Bronchial epithelial cell (primary cell): ENCODE results near the gene TMEM175. TPM values are rescaled to one million over a fixed set of nuclear protein-coding genes. Genes with fewer than 3 reads are reported as not detected.
A peak's percentile ranks its signal among the peaks of the same experiment; 100 is the strongest.
"Not testable (repeated sequence)": the region's sequence is repeated elsewhere in the genome, so short reads cannot be mapped to it uniquely, and the experiment has no call there.

Source experiments
- DNase-seq: peaks from one replicate; pipeline ENCODE4 v3.0.0-alpha.2; 2010; ENCODE audit warnings: low read depth
- FAIRE-seq: peaks from 2 replicates; lab custom pipeline; 2011; peaks lifted over from hg19 to GRCh38; lab: Jason Lieb, UNC
- H3K27me3 ChIP-seq: 2 replicates; pipeline ENCODE4 v1.5.1; 2011; ENCODE audit warnings: low read length; ENCODE audit not compliant: control insufficient read depth, insufficient read depth
- H3K36me3 ChIP-seq: 2 replicates; pipeline ENCODE4 v1.5.1; 2011; ENCODE audit warnings: low read length; ENCODE audit not compliant: control insufficient read depth, insufficient read depth
- H3K4me3 ChIP-seq: 2 replicates; pipeline ENCODE4 v1.5.1; 2011; ENCODE audit warnings: mild to moderate bottlenecking, low read depth, low read length, control low read depth
- total RNA-seq: library from RNA; depleted of rRNA; stranded (reverse); fragments of >200 nt; gene quantifications from 2 replicates; pipeline ENCODE4 v1.2.1, GENCODE V29; 2014
- TF ChIP-seq, protein P1 (sequence below): IDR thresholded peaks from 2 replicates; pipeline ENCODE4 v1.5.1; 2011; ENCODE audit warnings: mild to moderate bottlenecking, moderate library complexity, low read length, control low read depth, inconsistent platforms; ENCODE audit not compliant: insufficient read depth, severe bottlenecking

Gene TMEM175
- total RNA-seq, 1 donor from 2014 or later = 3.4 TPM

DNA sequence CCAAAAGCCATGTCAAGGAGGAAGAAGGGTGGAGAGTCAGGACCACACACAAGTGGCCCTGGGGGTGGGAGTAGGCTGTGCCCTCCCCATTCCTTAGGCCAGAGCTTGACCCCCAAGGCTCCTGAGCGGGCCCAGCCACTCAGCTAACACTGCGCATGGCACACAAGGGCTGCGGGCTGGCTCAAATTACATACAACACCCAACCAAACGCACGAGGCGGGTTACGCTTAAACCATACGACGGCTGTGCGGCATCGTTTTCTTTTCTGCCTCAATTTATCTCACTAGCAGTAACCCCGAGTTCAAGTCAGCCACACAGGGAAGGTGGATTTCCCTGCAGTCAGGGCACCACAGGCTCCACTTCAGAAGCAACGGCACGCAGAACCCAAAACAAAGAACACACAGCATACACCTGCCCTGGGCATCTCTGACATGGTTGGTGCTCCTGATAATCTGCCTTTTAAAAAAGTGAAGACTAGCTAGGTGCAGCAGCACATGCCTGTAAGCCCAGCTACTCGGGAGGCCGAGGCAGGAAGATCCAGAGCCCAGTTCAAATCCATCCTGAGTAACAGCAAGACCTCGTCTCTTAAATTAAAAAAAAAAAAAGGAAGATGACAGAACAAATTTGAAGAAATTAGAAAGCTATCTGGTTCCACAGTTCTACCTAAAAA is 3.0 kb upstream of the TMEM175 start:
- TF ChIP-seq, protein P1, sequence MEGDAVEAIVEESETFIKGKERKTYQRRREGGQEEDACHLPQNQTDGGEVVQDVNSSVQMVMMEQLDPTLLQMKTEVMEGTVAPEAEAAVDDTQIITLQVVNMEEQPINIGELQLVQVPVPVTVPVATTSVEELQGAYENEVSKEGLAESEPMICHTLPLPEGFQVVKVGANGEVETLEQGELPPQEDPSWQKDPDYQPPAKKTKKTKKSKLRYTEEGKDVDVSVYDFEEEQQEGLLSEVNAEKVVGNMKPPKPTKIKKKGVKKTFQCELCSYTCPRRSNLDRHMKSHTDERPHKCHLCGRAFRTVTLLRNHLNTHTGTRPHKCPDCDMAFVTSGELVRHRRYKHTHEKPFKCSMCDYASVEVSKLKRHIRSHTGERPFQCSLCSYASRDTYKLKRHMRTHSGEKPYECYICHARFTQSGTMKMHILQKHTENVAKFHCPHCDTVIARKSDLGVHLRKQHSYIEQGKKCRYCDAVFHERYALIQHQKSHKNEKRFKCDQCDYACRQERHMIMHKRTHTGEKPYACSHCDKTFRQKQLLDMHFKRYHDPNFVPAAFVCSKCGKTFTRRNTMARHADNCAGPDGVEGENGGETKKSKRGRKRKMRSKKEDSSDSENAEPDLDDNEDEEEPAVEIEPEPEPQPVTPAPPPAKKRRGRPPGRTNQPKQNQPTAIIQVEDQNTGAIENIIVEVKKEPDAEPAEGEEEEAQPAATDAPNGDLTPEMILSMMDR = no peak
- peaks cover 7% of the 10 kb centered on the region for H3K36me3 ChIP-seq
- no peaks in the 10 kb centered on the region for H3K27me3 ChIP-seq
- no peak for DNase-seq
- no peak for FAIRE-seq
- H3K4me3 ChIP-seq = no peak overlapping the region

DNA sequence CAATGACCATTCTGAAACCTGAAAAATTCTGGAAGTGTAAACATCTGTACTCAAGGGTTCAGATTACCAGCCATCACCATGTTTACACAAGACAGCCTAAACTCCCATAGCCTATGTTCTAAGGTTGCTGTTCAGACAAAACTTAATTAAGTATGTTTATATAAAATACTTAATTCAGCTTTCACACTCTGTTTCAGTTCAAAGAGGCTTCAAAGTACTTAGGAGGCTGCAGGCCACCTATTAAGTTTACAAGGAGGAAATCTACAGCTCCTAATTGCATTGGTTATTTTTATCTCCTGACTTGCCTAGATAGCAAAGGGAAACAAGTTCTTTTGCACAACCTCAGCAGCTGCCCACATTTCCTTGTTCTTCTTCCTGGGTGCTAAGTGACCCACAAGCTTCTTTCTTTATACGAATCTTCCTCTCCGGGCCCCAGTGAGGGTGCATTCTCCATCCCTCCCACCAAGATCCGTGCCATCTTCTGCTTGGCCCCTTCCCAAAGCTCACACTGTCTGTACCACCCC is 2.2 kb upstream of the TMEM175 start:
- DNase-seq = peak; percentile 13

DNA sequence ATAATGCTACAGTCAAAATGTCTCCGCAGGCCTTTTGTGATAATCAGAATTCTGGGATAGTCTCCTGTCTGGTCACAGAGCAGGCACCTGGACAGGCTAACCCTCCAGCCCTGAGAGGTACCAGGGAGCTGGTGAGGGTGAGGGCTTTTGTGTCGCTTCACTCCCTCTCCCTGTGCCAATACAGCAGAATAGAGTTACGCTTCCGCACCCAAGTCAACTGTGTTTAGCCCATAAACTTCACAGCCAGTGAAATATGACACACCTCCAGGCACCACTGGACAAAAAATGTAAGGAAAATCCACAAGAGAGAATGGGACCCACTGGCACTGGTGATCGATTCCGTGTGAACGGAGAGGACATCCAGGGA is 1.4 kb upstream of the TMEM175 start:
- FAIRE-seq (no peak), DNase-seq (no peak)
- Histone ChIP-seq H3K36me3 (peaks cover 7% of the 10 kb centered on the region), H3K27me3 (no peaks in the 10 kb centered on the region), H3K4me3 (peak overlapping the region; percentile 100)
- TF ChIP-seq, protein P1 = no peak

More for the DNA sequence above, 2.2 kb upstream of the TMEM175 start:
- Histone ChIP-seq H3K36me3 (peaks cover 7% of the 10 kb centered on the region), H3K4me3 (no peak overlapping the region), H3K27me3 (no peaks in the 10 kb centered on the region)
- TF ChIP-seq, protein P1 = no peak
- FAIRE-seq = no peak

DNA sequence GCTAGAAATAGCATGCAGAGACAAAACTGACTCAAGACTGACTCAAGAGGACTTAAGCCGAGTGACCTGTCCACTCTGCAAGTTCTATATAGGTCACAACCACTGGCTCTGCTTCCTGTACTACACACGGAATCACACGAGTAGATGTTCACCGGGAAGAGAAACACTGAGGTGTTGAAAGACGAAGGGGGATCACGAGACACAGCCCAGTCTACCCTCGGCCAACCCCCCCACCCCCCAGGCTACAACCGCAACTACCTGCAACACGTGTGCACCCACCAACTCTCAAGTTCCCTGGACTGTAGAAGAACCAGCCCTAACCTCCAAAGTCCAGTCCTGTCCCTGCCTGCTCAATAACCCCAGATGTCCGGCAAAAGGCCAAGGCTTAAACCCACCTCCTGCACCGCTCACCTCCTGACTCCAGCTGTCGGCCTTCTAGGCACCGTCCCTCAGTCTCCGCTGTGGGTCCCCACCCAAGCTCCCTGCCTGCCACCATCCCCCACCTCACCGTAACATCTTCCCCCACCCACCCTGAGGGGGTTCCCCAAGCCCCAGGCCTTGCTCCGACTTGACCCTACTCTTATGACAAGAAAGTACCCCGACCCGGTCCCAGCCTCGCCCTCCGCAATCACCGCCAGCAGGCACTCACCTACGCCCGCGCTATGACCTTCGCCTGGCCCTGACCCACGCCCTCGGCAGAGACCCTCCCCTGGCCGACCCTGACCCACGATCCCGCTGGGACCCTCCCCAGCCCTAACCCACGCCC is 883 bp upstream of the TMEM175 start:
- peak; percentile 30 for DNase-seq
- no peaks in the 10 kb centered on the region for H3K27me3 ChIP-seq
- H3K4me3 ChIP-seq = peak overlapping the region; percentile 100
- TF ChIP-seq, protein P1 = no peak
- H3K36me3 ChIP-seq = peaks cover 7% of the 10 kb centered on the region
- peak; percentile 60 for FAIRE-seq

DNA sequence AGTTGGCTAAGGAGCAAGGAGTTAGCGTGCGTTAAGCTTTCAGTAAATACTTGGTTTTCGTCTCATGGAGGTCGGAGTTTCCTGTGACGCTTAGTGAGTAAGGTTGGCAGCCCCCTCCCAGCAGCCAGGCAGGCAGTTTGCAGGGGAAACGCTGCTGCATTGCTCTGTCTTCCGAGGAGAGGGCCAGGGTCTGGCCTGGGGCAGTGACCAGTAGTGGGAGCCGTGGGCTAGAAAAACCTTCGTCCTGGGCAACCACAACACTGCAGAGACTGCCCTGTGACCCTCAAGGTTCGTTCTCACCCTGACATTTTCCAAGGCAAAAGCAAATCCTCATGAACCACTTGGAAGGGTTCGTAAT is 432 bp downstream of the TMEM175 start:
- FAIRE-seq (no peak), DNase-seq (no peak)
- peaks cover 7% of the 10 kb centered on the region for H3K36me3 ChIP-seq
- no peaks in the 10 kb centered on the region for H3K27me3 ChIP-seq
- peak overlapping the region; percentile 100 for H3K4me3 ChIP-seq
- TF ChIP-seq, protein P1 = peak; percentile 12

DNA sequence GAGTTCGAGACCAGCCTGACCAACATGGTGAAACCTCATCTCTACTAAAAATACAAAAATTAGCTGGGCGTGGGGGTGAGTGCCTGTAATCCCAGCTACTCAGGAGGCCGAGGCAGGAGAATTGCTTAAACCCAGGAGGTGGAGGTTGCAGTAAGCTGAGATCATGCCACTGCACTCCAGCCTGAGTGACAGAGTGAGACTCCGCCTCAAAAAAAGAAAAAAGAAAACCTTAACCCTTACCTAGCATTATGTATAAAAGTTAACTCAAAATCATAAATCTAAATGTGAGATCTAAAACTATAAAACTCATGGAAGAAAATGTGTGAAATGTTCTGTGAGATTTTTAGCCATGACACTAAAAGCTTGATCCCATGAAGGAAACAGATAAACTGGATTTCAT is 7.2 kb downstream of the TMEM175 start:
- FAIRE-seq, H3K4me3 ChIP-seq, DNase-seq, H3K36me3 ChIP-seq, H3K27me3 ChIP-seq: not testable (repeated sequence)
